ENCODE results near the gene ARHGEF10L.

ARHGEF10L gene

GRCh38 chr1:17688217-17688810 is 148.8 kb downstream of the ARHGEF10L start:
- peaks cover 14% of the 10 kb centered on the region for H3K4me1 ChIP-seq (ENCODE audit: insufficient read depth, low read length)
- H3K27me3 ChIP-seq (ENCODE audit: insufficient read depth, low read length), result no peaks in the 10 kb centered on the region
- H3K27ac ChIP-seq (ENCODE audit: low read depth, low read length), result no peak overlapping the region
- H3K9me3 ChIP-seq (ENCODE audit: insufficient read depth, low read depth, low read length), result no peaks in the 10 kb centered on the region
- no peak overlapping the region for H3K4me3 ChIP-seq (ENCODE audit: low read length)
- H3K9ac ChIP-seq (ENCODE audit: low read depth, low read length), result no peak overlapping the region
- peaks cover 19% of the 10 kb centered on the region for H3K36me3 ChIP-seq (ENCODE audit: insufficient read depth, low read length)
- 92% methylated on average over 8 of the region's 8 CpGs for WGBS

DNA sequence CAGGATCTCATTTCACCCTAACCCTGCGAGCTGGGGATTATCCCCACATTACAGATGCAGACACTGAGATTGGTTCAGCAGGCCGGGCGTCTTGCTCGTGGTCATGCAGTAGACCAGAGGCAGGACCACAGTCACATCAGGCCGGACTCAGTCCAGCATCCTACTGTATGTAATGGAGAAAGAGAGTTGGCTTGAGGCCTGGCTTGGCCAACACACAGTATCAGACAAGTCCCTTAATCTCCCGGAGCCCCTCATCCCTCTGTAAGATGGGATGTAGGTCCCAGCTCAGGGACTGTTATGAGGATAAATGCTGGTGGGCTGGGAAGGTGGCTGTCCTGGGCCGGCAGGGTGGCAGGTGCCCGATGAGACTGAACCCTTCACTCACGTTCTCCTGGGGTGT is 149.5 kb downstream of the ARHGEF10L start:
- Histone ChIP-seq H3K36me3 (ENCODE audit: insufficient read depth, low read length) (peaks cover 19% of the 10 kb centered on the region), H3K27ac (ENCODE audit: low read depth, low read length) (no peak overlapping the region), H3K4me3 (ENCODE audit: low read length) (no peak overlapping the region), H3K27me3 (ENCODE audit: insufficient read depth, low read length) (no peaks in the 10 kb centered on the region), H3K9me3 (ENCODE audit: insufficient read depth, low read depth, low read length) (no peaks in the 10 kb centered on the region), H3K4me1 (ENCODE audit: insufficient read depth, low read length) (peaks cover 14% of the 10 kb centered on the region), H3K9ac (ENCODE audit: low read depth, low read length) (no peak overlapping the region)
- WGBS, result 93% methylated on average over 8 of the region's 9 CpGs

DNA sequence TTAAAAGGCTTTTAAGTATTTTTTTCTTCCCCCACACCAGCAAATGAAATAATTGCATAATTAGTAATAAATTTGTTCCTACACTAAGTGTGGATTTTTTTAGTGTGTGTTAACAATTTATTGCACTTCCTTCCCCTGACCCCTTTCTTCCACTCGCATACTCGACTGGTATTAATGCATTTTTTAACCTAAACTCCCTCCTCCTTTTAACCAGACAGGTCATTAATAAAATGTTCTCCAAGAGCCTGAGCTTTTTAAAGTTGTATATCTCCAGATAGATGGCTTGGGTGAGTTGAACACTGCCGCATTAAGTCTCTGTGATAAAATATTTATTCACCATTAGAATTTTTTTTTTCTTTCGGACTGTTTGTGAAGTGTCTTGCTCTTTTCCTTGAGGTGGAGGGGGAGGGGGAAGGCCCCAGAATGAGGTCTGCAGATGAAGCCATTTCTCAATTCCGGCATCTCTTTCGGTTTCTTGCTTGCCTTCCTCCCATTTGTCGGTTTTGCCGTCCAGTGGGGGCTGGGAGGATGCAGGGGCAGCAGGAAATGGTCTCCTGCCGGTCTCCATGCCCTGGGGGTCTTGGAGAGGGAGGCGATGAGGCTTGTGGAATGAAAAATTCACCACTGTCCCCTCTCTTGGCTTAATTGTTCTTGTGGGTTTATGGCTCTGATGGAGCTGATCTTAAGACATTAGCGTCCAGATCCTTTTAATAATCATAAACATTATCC is 151.6 kb downstream of the ARHGEF10L start:
- H3K27ac ChIP-seq (ENCODE audit: low read depth, low read length), result no peak overlapping the region
- 57% methylated on average over 8 of the region's 11 CpGs for WGBS
- H3K4me1 ChIP-seq (ENCODE audit: insufficient read depth, low read length), result peaks cover 6% of the 10 kb centered on the region
- no peak overlapping the region for H3K9ac ChIP-seq (ENCODE audit: low read depth, low read length)
- H3K36me3 ChIP-seq (ENCODE audit: insufficient read depth, low read length), result peaks cover 24% of the 10 kb centered on the region
- no peaks in the 10 kb centered on the region for H3K9me3 ChIP-seq (ENCODE audit: insufficient read depth, low read depth, low read length)
- H3K4me3 ChIP-seq (ENCODE audit: low read length), result no peak overlapping the region
- H3K27me3 ChIP-seq (ENCODE audit: insufficient read depth, low read length), result no peaks in the 10 kb centered on the region

- WGBS, result 77% methylated on average over 9 of the region's 9 CpGs
- H3K4me3 ChIP-seq (ENCODE audit: low read length), result no peak overlapping the region
- H3K36me3 ChIP-seq (ENCODE audit: insufficient read depth, low read length), result peaks cover 22% of the 10 kb centered on the region
- H3K9me3 ChIP-seq (ENCODE audit: insufficient read depth, low read depth, low read length), result no peaks in the 10 kb centered on the region
- H3K4me1 ChIP-seq (ENCODE audit: insufficient read depth, low read length), result peaks cover 6% of the 10 kb centered on the region
- no peak overlapping the region for H3K9ac ChIP-seq (ENCODE audit: low read depth, low read length)
- H3K27ac ChIP-seq (ENCODE audit: low read depth, low read length), result no peak overlapping the region
- H3K27me3 ChIP-seq (ENCODE audit: insufficient read depth, low read length), result no peaks in the 10 kb centered on the region
Observed at GRCh38 chr1:17692645-17693044, 153.1 kb downstream of the ARHGEF10L start.

DNA sequence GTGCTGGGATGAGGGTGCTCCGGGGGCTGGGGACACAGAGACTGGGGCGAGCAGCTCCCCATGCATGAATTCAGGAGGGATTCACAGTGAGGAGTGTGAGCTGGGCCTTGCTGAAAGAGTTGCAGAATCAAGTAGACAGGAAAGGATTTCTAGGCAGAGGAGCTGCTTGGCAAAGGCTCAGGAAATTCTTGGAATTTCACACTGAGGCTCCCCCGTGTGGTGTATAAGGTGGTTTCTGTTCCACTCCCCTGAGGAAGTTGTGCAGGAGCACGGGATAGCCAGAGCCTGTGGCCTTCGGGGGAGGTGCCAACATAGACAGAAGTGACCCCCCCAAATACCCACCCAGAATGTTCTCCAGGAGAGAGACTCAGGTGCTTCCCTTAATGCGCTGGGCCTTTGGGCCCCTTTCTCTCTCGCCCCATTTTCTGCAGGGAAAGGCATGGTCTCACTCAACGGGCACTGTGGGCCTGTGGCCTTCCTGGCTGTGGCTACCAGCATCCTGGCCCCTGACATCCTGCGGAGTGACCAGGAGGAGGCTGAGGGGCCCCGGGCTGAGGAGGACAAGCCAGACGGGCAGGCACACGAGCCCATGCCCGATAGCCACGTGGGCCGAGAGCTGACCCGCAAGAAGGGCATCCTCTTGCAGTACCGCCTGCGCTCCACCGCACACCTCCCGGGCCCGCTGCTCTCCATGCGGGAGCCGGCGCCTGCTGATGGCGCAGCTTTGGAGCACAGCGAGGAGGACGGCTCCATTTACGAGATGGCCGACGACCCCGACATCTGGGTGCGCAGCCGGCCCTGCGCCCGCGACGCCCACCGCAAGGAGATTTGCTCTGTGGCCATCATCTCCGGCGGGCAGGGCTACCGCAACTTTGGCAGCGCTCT is 157.2 kb downstream of the ARHGEF10L start:
- H3K9me3 ChIP-seq (ENCODE audit: insufficient read depth, low read depth, low read length), result no peaks in the 10 kb centered on the region
- no peak overlapping the region for H3K4me3 ChIP-seq (ENCODE audit: low read length)
- 83% methylated on average over 42 of the region's 42 CpGs for WGBS
- H3K4me1 ChIP-seq (ENCODE audit: insufficient read depth, low read length), result no peaks in the 10 kb centered on the region
- H3K36me3 ChIP-seq (ENCODE audit: insufficient read depth, low read length), result peaks cover 7% of the 10 kb centered on the region; the same call in 1 of the 2 replicates
- no peaks in the 10 kb centered on the region for H3K27me3 ChIP-seq (ENCODE audit: insufficient read depth, low read length)
- H3K27ac ChIP-seq (ENCODE audit: low read depth, low read length), result peak overlapping the region; percentile 66; the same call in 1 of the 2 replicates
- no peak overlapping the region for H3K9ac ChIP-seq (ENCODE audit: low read depth, low read length)

- H3K27me3 ChIP-seq (ENCODE audit: insufficient read depth, low read length), result no peaks in the 10 kb centered on the region
- H3K4me1 ChIP-seq (ENCODE audit: insufficient read depth, low read length), result no peaks in the 10 kb centered on the region
- 96% methylated on average over 5 of the region's 5 CpGs for WGBS
- H3K36me3 ChIP-seq (ENCODE audit: insufficient read depth, low read length), result 0 out of 2 replicates have a peak, but pooled peaks cover 7% of the 10 kb centered on the region
- no peak overlapping the region for H3K27ac ChIP-seq (ENCODE audit: low read depth, low read length)
- H3K9ac ChIP-seq (ENCODE audit: low read depth, low read length), result no peak overlapping the region
- H3K4me3 ChIP-seq (ENCODE audit: low read length), result no peak overlapping the region
- H3K9me3 ChIP-seq (ENCODE audit: insufficient read depth, low read depth, low read length), result no peaks in the 10 kb centered on the region
Observed at GRCh38 chr1:17697458-17697857, 158.0 kb downstream of the ARHGEF10L start.

DNA sequence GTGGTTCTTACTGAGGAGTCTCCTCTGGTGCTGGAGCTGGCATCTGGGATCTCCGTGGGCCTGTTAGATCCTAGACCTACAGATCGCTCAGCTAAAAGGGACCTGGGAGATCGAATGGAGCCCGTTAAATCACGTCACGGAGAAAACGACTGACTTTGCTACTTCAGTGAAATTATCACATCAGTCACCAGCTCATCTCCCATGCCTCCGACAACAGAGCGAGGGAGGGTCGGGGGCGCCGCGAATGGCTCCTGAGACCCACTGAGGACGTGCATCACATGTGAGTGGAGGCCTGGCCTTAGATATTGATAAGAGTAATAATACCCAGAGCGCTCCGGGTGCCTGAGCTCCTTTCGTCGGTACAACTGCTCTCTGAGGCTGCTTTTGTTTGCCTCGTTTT is 160.1 kb downstream of the ARHGEF10L start:
- Histone ChIP-seq H3K27me3 (ENCODE audit: insufficient read depth, low read length) (no peaks in the 10 kb centered on the region), H3K4me3 (ENCODE audit: low read length) (no peak overlapping the region), H3K27ac (ENCODE audit: low read depth, low read length) (no peak overlapping the region), H3K36me3 (ENCODE audit: insufficient read depth, low read length) (0 out of 2 replicates have a peak, but pooled peaks cover 7% of the 10 kb centered on the region), H3K9ac (ENCODE audit: low read depth, low read length) (no peak overlapping the region), H3K9me3 (ENCODE audit: insufficient read depth, low read depth, low read length) (no peaks in the 10 kb centered on the region), H3K4me1 (ENCODE audit: insufficient read depth, low read length) (peaks cover 4% of the 10 kb centered on the region; the same call in 1 of the 2 replicates)
- WGBS, result 94% methylated on average over 19 of the region's 19 CpGs

DNA sequence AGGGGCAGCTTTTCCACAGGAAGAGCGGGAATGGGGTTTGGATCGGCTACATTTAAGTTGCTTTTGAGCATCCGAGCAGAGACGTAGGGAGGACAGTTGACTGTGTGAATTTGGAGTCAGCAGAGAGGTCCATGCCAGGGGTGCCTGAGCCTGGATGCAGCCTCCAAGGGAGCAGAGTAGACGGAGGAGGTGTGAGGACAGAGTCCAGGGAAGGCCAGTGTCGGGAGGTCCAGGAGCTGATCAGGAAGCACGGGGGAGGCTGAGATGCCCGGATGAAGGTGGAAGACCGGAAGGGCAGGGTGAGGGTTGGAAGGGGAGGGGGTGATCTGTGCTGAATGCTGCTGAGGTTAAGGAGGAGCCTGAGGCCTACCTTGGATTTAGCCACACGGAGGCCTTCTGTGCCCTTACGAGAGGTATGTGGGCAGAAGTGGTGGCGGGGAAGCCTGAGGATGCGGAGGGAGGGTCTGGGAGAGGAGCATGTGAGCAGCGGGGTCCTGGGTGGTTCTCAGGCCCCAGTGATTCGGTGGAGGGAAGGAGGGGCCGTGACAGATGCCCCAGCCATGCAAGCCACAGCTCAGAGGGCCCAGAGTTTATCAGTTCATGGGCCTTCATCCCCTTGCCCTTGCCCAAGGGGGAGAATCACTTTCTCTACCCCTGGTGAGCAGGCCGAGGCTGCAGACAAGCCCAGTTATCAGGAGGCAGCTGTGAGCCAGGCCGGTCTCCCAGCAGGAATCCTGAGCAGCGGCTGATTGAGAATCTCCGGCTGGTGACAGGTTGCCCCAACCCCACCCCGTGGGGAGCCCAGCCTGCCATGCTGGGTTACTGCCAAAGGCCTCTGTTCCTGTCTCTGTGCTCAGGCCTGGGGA is 161.7 kb downstream of the ARHGEF10L start:
- Histone ChIP-seq H3K4me3 (ENCODE audit: low read length) (no peak overlapping the region), H3K27ac (ENCODE audit: low read depth, low read length) (no peak overlapping the region), H3K9ac (ENCODE audit: low read depth, low read length) (no peak overlapping the region), H3K4me1 (ENCODE audit: insufficient read depth, low read length) (peaks cover 4% of the 10 kb centered on the region; the same call in 1 of the 2 replicates), H3K36me3 (ENCODE audit: insufficient read depth, low read length) (0 out of 2 replicates have a peak, but pooled peaks cover 3% of the 10 kb centered on the region), H3K27me3 (ENCODE audit: insufficient read depth, low read length) (no peaks in the 10 kb centered on the region), H3K9me3 (ENCODE audit: insufficient read depth, low read depth, low read length) (no peaks in the 10 kb centered on the region)
- WGBS, result 74% methylated on average over 21 of the region's 21 CpGs

DNA sequence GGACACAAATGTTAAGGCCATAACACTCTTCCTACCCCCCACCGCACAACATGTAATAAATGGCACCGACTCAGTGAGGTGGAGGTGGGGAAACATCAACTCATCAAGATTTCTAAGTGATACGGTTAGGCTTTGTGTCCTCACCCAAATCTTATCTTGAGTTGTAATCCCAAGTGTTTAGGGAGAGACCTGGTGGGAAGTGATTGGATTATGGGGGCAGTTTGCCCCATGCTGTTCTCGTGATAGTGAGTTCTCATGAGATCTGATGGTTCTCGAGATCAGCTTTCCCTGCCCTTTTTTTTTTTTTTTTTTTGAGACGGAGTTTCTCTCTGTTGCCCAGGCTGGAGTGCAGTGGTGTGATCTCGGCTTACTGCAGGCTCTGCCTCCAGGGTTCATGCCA is 164.7 kb downstream of the ARHGEF10L start:
- 85% methylated on average over 6 of the region's 7 CpGs for WGBS
- peaks cover 2% of the 10 kb centered on the region; the same call in 1 of the 2 replicates for H3K9me3 ChIP-seq (ENCODE audit: insufficient read depth, low read depth, low read length)
- H3K9ac ChIP-seq (ENCODE audit: low read depth, low read length), result no peak overlapping the region
- H3K27me3 ChIP-seq (ENCODE audit: insufficient read depth, low read length), result no peaks in the 10 kb centered on the region
- H3K4me3 ChIP-seq (ENCODE audit: low read length), result no peak overlapping the region
- no peak overlapping the region for H3K27ac ChIP-seq (ENCODE audit: low read depth, low read length)
- peaks cover 4% of the 10 kb centered on the region; the same call in 1 of the 2 replicates for H3K4me1 ChIP-seq (ENCODE audit: insufficient read depth, low read length)
- H3K36me3 ChIP-seq (ENCODE audit: insufficient read depth, low read length), result no peaks in the 10 kb centered on the region

DNA sequence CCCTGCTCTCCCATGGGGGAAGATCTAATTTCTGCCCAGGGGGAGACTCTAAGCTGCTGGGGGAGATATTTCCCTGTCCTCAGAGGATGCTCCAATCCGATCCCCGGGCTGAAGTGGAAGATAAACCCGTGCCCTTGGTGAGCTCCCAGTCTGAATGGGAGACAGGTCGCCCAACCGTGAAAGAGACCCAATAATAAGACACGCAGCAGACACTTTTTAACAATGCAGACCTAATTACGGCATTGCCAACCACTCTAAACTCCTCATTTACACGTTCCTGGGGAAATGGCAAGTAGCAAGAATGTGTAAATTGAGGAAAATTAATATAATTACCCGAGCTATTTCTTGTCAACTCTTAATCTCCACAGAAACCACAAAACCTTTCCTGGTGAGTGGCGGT is 166.9 kb downstream of the ARHGEF10L start:
- no peak overlapping the region for H3K4me3 ChIP-seq (ENCODE audit: low read length)
- 86% methylated on average over 9 of the region's 10 CpGs for WGBS

More for the DNA sequence above, 166.9 kb downstream of the ARHGEF10L start:
- Histone ChIP-seq H3K27me3 (ENCODE audit: insufficient read depth, low read length) (no peaks in the 10 kb centered on the region), H3K36me3 (ENCODE audit: insufficient read depth, low read length) (no peaks in the 10 kb centered on the region), H3K9me3 (ENCODE audit: insufficient read depth, low read depth, low read length) (peaks cover 22% of the 10 kb centered on the region), H3K4me1 (ENCODE audit: insufficient read depth, low read length) (peaks cover 4% of the 10 kb centered on the region; the same call in 1 of the 2 replicates), H3K9ac (ENCODE audit: low read depth, low read length) (no peak overlapping the region), H3K27ac (ENCODE audit: low read depth, low read length) (no peak overlapping the region)

All from HUES64 (cell line).